DND-41 (cell line): ENCODE measurements around the gene TRIM65.

ENCODE experiments used
- ATAC-seq: fragments of 200-7000 bp; cut with Tn5 transposase; 3 replicates; pipeline ENCODE4 v1.9.1; 2021; ENCODE audit warnings: low read depth; ENCODE audit not compliant: insufficient read depth
- DNase-seq: peaks from one replicate; pipeline ENCODE4 v3.0.0-alpha.2; 2020
- H2AFZ ChIP-seq: 2 replicates; pipeline ENCODE4 v1.6.0; 2012; ENCODE audit warnings: low read depth, low read length
- H3K27ac ChIP-seq: 2 replicates; pipeline ENCODE4 v1.5.1; 2012; ENCODE audit warnings: low read length, inconsistent platforms
- H3K27me3 ChIP-seq: fragments of 200-600 bp; sonication (generic); 2 replicates; pipeline ENCODE4 v1.6.0; 2012; ENCODE audit warnings: low read length, mild to moderate bottlenecking, inconsistent platforms; ENCODE audit not compliant: insufficient read depth, poor library complexity
- H3K36me3 ChIP-seq: 2 replicates; pipeline ENCODE4 v1.5.1; 2012; ENCODE audit warnings: low read length, inconsistent platforms; ENCODE audit not compliant: insufficient read depth
- H3K4me1 ChIP-seq: 2 replicates; pipeline ENCODE4 v1.5.1; 2012; ENCODE audit warnings: mild to moderate bottlenecking, low read length; ENCODE audit not compliant: insufficient read depth
- H3K4me2 ChIP-seq: 2 replicates; pipeline ENCODE4 v1.6.0; 2012; ENCODE audit warnings: mild to moderate bottlenecking, moderate library complexity, low read length, inconsistent platforms; ENCODE audit not compliant: insufficient read depth
- H3K4me3 ChIP-seq, 2 experiments: fragments of 200-600 bp in 1 of 2; shearing (Covaris generic) in 1 of 2; 2 replicates each; pipeline ENCODE4 v1.5.1; 2012 to 2016; ENCODE audit warnings: inconsistent platforms in 2 of 2, low read length in 2 of 2, mild to moderate bottlenecking in 2 of 2, low read depth in 1 of 2, moderate library complexity in 1 of 2
- H3K79me2 ChIP-seq: 2 replicates; pipeline ENCODE4 v1.6.0; 2012; ENCODE audit warnings: low read length, inconsistent platforms; ENCODE audit not compliant: insufficient read depth
- H3K9ac ChIP-seq: 2 replicates; pipeline ENCODE4 v1.6.0; 2012; ENCODE audit warnings: low read depth, mild to moderate bottlenecking, inconsistent platforms, low read length, moderate library complexity
- H3K9me3 ChIP-seq: 2 replicates; pipeline ENCODE4 v1.5.1; 2012; ENCODE audit warnings: low read length, moderate library complexity, mild to moderate bottlenecking, inconsistent platforms; ENCODE audit not compliant: insufficient read depth, severe bottlenecking
- H4K20me1 ChIP-seq: 2 replicates; pipeline ENCODE4 v1.6.0; 2012; ENCODE audit warnings: low read length; ENCODE audit not compliant: insufficient read depth
- CTCF ChIP-seq: IDR thresholded peaks from 2 replicates; pipeline ENCODE4 v1.5.1; 2012; ENCODE audit warnings: borderline replicate concordance, low read length, moderate library complexity, mild to moderate bottlenecking; ENCODE audit not compliant: poor library complexity, severe bottlenecking; ENCODE audit errors: extremely low read depth
- EZH2 ChIP-seq: IDR thresholded peaks from 3 replicates; pipeline ENCODE4 v1.6.1; 2012; ENCODE audit warnings: borderline replicate concordance, low read depth, mild to moderate bottlenecking, moderate library complexity, low read length, inconsistent platforms; ENCODE audit not compliant: severe bottlenecking

TRIM65 gene

GRCh38 chr17:75909812-75910274 lies 13.1 kb upstream of the TRIM65 start:
- Histone ChIP-seq H3K27me3 (no peaks in the 10 kb centered on the region), H3K9me3 (no peaks in the 10 kb centered on the region), H3K4me1 (peaks cover 13% of the 10 kb centered on the region), H3K4me2 (no peak overlapping the region), H4K20me1 (no peaks in the 10 kb centered on the region), H3K9ac (no peak overlapping the region), H3K36me3 (peaks cover 15% of the 10 kb centered on the region), H3K4me3 (no peak overlapping the region), H2AFZ (no peak overlapping the region), H3K79me2 (peaks cover 8% of the 10 kb centered on the region), H3K27ac (no peak overlapping the region)
- no peak for TF ChIP-seq EZH2
- no peak for TF ChIP-seq CTCF
- DNase-seq (peak; percentile 41), ATAC-seq (peak; percentile 16; the same call in 1 of the 3 replicates)

- H3K4me3 ChIP-seq: no peak overlapping the region
- H3K36me3 ChIP-seq: peaks cover 10% of the 10 kb centered on the region
- H3K4me1 ChIP-seq: peaks cover 14% of the 10 kb centered on the region
- TF ChIP-seq EZH2 (no peak), CTCF (no peak)
- no peaks in the 10 kb centered on the region for H3K27me3 ChIP-seq
- no peak for ATAC-seq
- no peak overlapping the region for H3K4me2 ChIP-seq
- no peaks in the 10 kb centered on the region for H3K9me3 ChIP-seq
- H3K27ac ChIP-seq: no peak overlapping the region
- H3K9ac ChIP-seq: no peak overlapping the region
- H4K20me1 ChIP-seq: no peaks in the 10 kb centered on the region
- peaks cover 12% of the 10 kb centered on the region for H3K79me2 ChIP-seq
- H2AFZ ChIP-seq: no peak overlapping the region
- DNase-seq: peak; percentile 56
Measured at GRCh38 chr17:75909051-75909811, 12.5 kb upstream of the TRIM65 start.

- Histone ChIP-seq H3K36me3 (peaks cover 7% of the 10 kb centered on the region), H3K4me1 (peaks cover 24% of the 10 kb centered on the region), H3K27ac (no peak overlapping the region), H2AFZ (no peak overlapping the region), H3K4me2 (no peak overlapping the region), H3K27me3 (no peaks in the 10 kb centered on the region), H3K4me3 (no peak overlapping the region), H3K79me2 (peaks cover 22% of the 10 kb centered on the region), H3K9ac (no peak overlapping the region), H3K9me3 (no peaks in the 10 kb centered on the region), H4K20me1 (no peaks in the 10 kb centered on the region)
- no peak for ATAC-seq
- TF ChIP-seq EZH2: no peak
- TF ChIP-seq CTCF: no peak
- DNase-seq: no peak
Measured at GRCh38 chr17:75908201-75908600, 11.4 kb upstream of the TRIM65 start.
